Fibroblast of gingiva (primary cell): ENCODE data around the gene TINAG.

ENCODE experiments used
- DNase-seq: peaks from one replicate; pipeline ENCODE4 v3.0.0-alpha.2; 2011; ENCODE audit warnings: low read depth

Gene TINAG

DNA sequence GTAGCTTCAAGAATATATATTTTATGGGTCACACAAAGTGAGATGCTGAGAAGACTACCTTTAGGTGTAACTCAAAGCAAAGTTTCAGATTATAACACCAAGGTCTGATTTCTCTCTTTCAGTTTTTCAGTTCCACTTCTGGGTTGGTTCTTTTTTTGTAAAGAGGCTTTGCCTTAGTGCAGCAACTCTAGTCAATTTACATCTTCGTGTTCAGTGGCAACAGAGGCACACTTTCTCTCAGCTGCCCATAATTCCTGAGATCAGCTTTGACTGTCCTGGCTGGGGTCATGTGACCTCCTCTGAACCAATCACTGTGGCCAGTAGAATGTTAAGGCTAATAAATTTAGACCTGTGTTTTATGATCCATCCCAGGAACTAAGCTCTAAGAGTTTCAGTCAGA lies 120.2 kb downstream of the TINAG start:
- DNase-seq = no peak

DNA sequence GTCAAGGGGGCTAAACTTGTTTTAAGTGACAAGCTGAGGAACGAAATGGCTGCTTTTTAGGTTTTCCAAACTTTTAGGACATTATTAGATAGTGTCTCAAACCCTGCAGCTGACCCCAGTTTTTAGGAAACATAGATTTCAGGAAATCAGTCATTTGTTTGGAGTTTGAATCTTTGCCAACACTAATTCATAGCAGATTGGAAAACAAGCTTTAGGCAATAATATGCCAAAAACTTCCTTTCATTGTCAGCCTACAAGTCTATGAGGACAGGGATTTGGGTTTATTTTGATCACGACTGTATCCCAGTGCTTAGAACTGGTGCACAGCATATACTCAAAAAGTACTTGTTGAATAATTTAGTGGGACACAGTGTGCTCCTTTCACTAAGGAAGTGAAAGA lies 123.2 kb downstream of the TINAG start:
- peak; percentile 63 for DNase-seq
